HG03097 (cell line): ENCODE measurements around the gene RFX7.
"Not testable (repeated sequence)": the region's sequence is repeated elsewhere in the genome, so short reads cannot be mapped to it uniquely, and the experiment has no call there.

ENCODE experiments used
- ATAC-seq: cut with Tn5 transposase; IDR thresholded peaks from one replicate; pipeline ENCODE4 v1.9.1; 2021; ENCODE audit not compliant: unreplicated experiment, low FRiP score

The RFX7 gene

GRCh38 chr15:56207711-56208110 lies 36.0 kb downstream of the RFX7 start:
- no peak for ATAC-seq

DNA sequence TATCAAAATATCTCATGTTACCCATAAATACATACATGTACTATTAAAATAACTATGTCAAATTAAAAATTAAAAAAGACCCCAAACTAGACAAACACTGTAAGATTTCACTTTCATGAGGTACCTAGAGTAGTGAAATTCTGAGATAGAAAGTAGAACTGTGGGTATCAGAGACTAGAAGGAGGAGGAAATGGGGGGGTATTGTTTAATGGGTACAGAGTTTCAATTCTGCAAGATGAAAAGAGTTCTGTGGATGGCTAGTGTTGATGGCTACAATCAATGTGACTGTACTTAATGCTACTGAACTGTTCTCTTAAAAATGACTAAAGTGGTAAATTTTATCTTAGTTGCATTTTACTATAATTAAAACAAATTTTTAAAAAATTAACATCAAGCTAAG lies 36.6 kb downstream of the RFX7 start:
- peak; percentile 78 for ATAC-seq

- ATAC-seq: no peak
Observed at GRCh38 chr15:56205061-56205876, 38.4 kb downstream of the RFX7 start.

GRCh38 chr15:56203312-56203922 lies 40.3 kb downstream of the RFX7 start:
- not testable (repeated sequence) for ATAC-seq

DNA sequence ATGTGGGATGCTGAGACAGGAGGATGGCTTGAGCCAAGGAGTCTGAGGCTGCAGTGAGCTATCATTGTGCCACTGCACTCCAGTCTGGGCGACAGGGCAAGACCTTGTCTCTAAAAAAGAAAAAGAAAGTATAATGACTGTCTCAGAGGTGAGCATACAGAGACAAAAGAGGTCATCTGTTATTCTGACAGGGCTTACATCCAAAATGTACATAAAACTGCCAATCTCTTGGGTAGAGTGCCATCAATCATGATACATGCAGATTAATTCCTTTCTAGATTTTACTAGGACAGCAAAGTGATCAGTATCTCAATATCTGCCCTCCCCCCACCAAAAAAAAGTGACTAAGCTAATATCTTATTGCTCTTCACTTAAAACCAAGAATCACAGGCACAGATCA lies 41.0 kb downstream of the RFX7 start:
- no peak for ATAC-seq

GRCh38 chr15:56199038-56199437 lies 44.6 kb downstream of the RFX7 start:
- no peak for ATAC-seq

DNA sequence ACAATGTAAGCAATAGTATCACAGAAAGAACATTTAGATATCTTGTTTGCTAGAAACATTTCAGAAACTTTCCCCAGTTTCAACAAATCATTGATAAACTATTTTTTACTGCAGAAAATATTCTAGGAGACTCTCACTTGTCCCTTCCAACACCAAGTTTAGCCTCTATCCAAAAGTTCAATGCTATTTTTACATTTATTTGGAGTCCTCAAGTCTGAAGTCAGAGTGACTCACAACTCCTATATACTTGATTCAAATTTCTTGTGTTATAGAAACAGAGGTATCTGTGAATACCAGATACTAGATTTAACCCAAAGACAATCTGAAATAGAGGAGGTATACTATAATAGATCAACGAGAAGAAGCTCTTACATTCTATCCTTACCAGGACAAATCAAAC lies 49.6 kb downstream of the RFX7 start:
- no peak for ATAC-seq

- ATAC-seq: no peak
Observed at GRCh38 chr15:56192659-56193442, 50.8 kb downstream of the RFX7 start.

- no peak for ATAC-seq
Observed at GRCh38 chr15:56187665-56188064, 56.0 kb downstream of the RFX7 start.

DNA sequence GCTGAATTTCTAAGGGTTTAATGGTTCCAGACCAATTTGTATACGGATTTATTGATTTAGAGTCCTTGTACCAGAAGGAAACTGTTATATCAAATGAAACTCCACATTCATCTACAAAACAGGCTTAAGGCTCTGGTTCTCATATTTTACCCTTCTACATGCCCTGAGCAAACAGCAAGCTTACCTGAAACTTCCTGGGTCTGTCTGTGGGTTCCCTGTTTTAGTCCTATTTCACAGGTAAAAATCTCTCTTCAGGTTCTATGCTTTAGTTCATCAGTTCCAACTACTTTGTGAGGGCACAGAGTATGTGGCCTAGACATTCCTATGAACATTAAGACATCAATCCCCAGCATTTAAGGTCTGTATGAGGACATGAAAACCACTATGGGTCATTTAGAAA lies 57.7 kb downstream of the RFX7 start:
- ATAC-seq: no peak

GRCh38 chr15:56184516-56184915 lies 59.2 kb downstream of the RFX7 start:
- no peak for ATAC-seq

GRCh38 chr15:56180851-56181250 lies 62.8 kb downstream of the RFX7 start:
- ATAC-seq: no peak

- ATAC-seq: no peak
Observed at GRCh38 chr15:56176996-56177395, 66.7 kb downstream of the RFX7 start.

- ATAC-seq: no peak
Observed at GRCh38 chr15:56175788-56176187, 67.9 kb downstream of the RFX7 start.

GRCh38 chr15:56174649-56175048 lies 69.0 kb downstream of the RFX7 start:
- no peak for ATAC-seq

GRCh38 chr15:56168394-56168793 lies 75.3 kb downstream of the RFX7 start:
- peak; percentile 43 for ATAC-seq

DNA sequence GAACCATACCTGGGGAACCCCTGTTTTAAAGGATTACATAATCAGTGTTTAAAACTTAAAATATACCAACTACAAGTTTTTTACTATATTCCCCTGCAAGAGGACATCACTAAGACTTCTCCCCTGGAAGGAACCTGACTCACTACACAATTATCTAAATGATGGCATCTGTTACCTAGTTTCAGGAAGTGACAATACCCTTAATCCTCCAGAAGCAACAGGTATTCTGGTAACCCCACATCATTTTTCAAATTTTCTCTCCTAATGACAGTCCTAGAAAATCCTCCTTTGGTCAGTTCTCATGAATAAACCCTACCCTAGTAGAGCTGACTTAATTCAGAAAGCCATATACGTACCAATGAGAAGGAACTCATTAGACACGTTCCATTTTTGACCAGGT lies 78.4 kb downstream of the RFX7 start:
- ATAC-seq: no peak

GRCh38 chr15:56160966-56161365 lies 82.7 kb downstream of the RFX7 start:
- no peak for ATAC-seq

GRCh38 chr15:56156877-56157276 lies 86.8 kb downstream of the RFX7 start:
- no peak for ATAC-seq

DNA sequence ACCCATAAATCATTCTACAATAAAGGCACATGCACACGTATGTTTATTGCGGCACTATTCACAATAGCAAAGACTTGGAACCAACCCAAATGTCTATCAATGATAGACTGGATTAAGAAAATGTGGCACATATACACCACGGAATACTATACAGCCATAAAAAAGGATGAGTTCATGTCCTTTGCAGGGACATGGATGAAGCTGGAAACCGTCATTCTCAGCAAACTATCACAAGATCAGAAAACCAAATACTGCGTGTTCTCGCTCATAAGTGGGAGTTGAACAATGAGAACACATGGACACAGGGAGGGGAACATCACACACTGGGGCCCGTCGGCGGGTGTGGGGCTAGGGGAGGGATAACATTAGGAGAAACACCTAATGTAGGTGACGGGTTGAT lies 88.4 kb downstream of the RFX7 start:
- ATAC-seq: not testable (repeated sequence)

DNA sequence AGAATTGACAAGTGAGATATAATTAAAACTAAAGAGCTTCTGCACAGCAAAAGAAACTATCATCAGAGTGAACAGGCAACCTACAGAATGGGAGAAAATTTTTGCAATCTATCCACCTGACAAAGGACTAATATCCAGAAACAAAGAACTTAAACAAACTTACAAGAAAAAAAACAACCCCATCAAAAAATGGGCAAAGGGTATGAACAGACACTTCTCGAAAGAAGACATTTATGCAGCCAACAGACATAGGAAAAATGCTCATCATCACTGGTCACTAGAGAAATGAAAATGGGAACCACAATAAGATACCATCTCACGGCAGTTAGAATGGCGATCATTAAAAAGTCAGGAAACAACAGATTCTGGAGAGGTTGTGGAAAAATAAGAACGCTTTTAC lies 88.9 kb downstream of the RFX7 start:
- ATAC-seq: not testable (repeated sequence)
